Suprapubic skin (tissue), 4 donors: Measurements from ENCODE around the gene TNPO1. TPM values are rescaled to one million over a fixed set of nuclear protein-coding genes. Genes with fewer than 3 reads are reported as not detected.

Experiments used
- DNase-seq, 2 donors: peaks; one replicate each; pipeline ENCODE4 v3.0.0-alpha.2; 2019; ENCODE audit warnings: low spot score in 2 of 2
- H3K27ac ChIP-seq: fragments of 200-600 bp; sonication (generic); one replicate; pipeline ENCODE4 v1.5.1; 2019
- H3K27me3 ChIP-seq: fragments of 200-600 bp; sonication (generic); one replicate; pipeline ENCODE4 v1.5.1; 2019
- H3K36me3 ChIP-seq: fragments of 200-600 bp; sonication (generic); one replicate; pipeline ENCODE4 v1.5.1; 2019
- H3K4me1 ChIP-seq: fragments of 200-600 bp; sonication (generic); one replicate; pipeline ENCODE4 v1.5.1; 2019
- H3K4me3 ChIP-seq: fragments of 200-600 bp; sonication (generic); one replicate; pipeline ENCODE4 v1.5.1; 2019; ENCODE audit warnings: mild to moderate bottlenecking
- H3K9me3 ChIP-seq: fragments of 200-600 bp; sonication (generic); one replicate; pipeline ENCODE4 v1.5.1; 2019
- CTCF ChIP-seq, 2 donors: fragments of 200-600 bp in 1 of 2; fragments of 450-650 bp in 1 of 2; sonication (generic) in 1 of 2; IDR thresholded peaks; one replicate each; pipeline ENCODE4 v1.5.1; 2016 to 2019; ENCODE audit warnings: antibody characterized with exemption in 2 of 2, mild to moderate bottlenecking in 1 of 2, moderate library complexity in 1 of 2
- EP300 ChIP-seq: sonication (generic); formaldehyde crosslinking; IDR thresholded peaks from one replicate; pipeline ENCODE4 v1.6.1; 2017; ENCODE audit warnings: antibody characterized with exemption
- POLR2A ChIP-seq, 2 donors: fragments of 450-650 bp; IDR thresholded peaks; one replicate each; pipeline ENCODE4 v1.6.1; 2017; ENCODE audit warnings: antibody characterized with exemption in 2 of 2, mild to moderate bottlenecking in 2 of 2, moderate library complexity in 2 of 2
- POLR2AphosphoS5 ChIP-seq, 3 donors: sonication (generic); formaldehyde crosslinking; IDR thresholded peaks; one replicate each; pipeline ENCODE4 v1.6.1; 2017; ENCODE audit warnings: antibody characterized with exemption in 3 of 3
- WGBS: methylation state at CpG from one replicate; pipeline ENCODE4 v1.1.5; 2018; 5-methylcytosine and 5-hydroxymethylcytosine counted together
- total RNA-seq, 4 donors: library from RNA; depleted of rRNA; stranded (reverse); fragments of >200 nt; gene quantifications; one replicate each; pipeline ENCODE4 v1.1.0, GENCODE V29; 2016

TNPO1 gene
- total RNA-seq, 4 donors from 2014 or later, result 40.7 to 81.0 (median 51.2) TPM

DNA sequence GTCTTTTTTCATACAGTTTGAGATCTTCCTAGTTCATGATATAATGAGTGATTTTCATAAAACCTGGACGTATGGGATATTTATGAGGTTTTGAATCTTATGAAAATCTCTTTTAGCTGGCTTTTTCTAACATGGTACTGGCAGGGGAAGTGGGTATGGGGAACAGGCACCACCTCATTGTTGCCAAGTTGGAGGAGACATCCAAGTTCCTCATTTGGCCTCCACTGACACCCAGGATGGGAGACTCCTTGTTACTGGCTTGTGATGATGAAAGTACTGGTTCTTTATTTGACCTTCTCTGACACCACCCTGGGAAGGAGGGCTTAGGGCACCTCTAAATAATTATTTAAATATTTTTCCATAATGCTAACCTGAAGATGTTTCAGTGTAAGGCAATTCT lies 4.0 kb upstream of the TNPO1 start:
- no peak for TF ChIP-seq EP300
- no peak for TF ChIP-seq POLR2AphosphoS5 (IDR thresholded peaks at IDR 0.05)
- no peak for TF ChIP-seq CTCF (IDR thresholded peaks at IDR 0.05)
- no peak for TF ChIP-seq POLR2A (IDR thresholded peaks at IDR 0.05)
- peaks cover 12% of the 10 kb centered on the region for H3K4me1 ChIP-seq
- WGBS, result 90% methylated on average over 1 of the region's 1 CpG
- H3K27ac ChIP-seq, result no peak overlapping the region
- H3K27me3 ChIP-seq, result no peaks in the 10 kb centered on the region
- H3K9me3 ChIP-seq, result no peaks in the 10 kb centered on the region
- H3K36me3 ChIP-seq, result no peaks in the 10 kb centered on the region
- DNase-seq, result no peak
- H3K4me3 ChIP-seq, result no peak overlapping the region

DNA sequence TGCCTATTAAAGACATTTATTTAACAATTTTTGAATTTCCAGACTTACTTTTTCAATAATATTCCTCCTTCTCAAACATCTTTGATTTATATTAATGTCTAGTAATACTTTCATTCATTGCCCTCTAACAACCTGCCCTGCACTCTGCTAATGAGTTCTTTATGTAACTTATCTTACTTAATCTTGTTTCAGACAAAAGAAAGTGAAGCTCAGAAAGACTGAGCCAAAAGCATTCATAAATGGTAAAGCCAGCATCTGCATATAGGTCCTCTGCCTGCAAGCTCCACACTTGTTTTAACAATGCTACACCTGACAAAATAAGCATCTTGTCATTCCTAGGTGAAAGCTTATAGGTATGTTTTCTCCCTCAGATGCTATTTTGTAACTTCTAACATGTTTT lies 2.4 kb upstream of the TNPO1 start:
- H3K4me1 ChIP-seq, result peaks cover 29% of the 10 kb centered on the region
- DNase-seq, result no peak
- no peak overlapping the region for H3K4me3 ChIP-seq
- no peaks in the 10 kb centered on the region for H3K9me3 ChIP-seq
- H3K27me3 ChIP-seq, result no peaks in the 10 kb centered on the region
- no peaks in the 10 kb centered on the region for H3K36me3 ChIP-seq
- no peak for TF ChIP-seq POLR2AphosphoS5 (IDR thresholded peaks at IDR 0.05)
- TF ChIP-seq EP300, result no peak
- no peak for TF ChIP-seq POLR2A (IDR thresholded peaks at IDR 0.05)
- no peak for TF ChIP-seq CTCF (IDR thresholded peaks at IDR 0.05)
- no peak overlapping the region for H3K27ac ChIP-seq

DNA sequence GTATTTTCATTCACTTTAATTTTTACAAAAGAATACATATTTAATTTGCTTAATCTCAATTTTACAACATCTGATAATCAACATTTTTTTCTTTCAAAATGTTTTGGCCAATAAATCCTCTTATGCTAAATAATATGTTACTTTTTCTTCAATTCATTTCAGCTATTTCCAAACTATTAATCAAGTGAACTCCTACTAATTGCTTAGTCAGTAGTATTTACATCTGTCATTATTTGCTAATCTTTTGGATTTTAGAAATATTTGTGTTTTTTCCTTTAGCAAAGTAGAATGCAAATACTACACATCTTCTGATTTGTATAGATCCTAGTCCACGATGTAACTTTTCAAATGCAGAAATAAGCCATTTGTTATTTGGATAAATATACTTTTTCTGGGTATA lies 1.6 kb upstream of the TNPO1 start:
- no peaks in the 10 kb centered on the region for H3K36me3 ChIP-seq
- H3K4me3 ChIP-seq, result no peak overlapping the region
- H3K27ac ChIP-seq, result no peak overlapping the region
- no peak for TF ChIP-seq CTCF (IDR thresholded peaks at IDR 0.05)
- TF ChIP-seq POLR2AphosphoS5 (IDR thresholded peaks at IDR 0.05), result no peak
- TF ChIP-seq POLR2A (IDR thresholded peaks at IDR 0.05), result no peak
- no peak for TF ChIP-seq EP300
- no peak for DNase-seq
- no peaks in the 10 kb centered on the region for H3K27me3 ChIP-seq
- H3K9me3 ChIP-seq, result no peaks in the 10 kb centered on the region
- H3K4me1 ChIP-seq, result peaks cover 32% of the 10 kb centered on the region
- 96% methylated on average over 1 of the region's 1 CpG for WGBS

GRCh38 chr5:72815580-72816283 lies 729 bp upstream of the TNPO1 start:
- WGBS, result 8% methylated on average over 13 of the region's 14 CpGs
- Histone ChIP-seq H3K27ac (peak overlapping the region; percentile 98), H3K9me3 (no peaks in the 10 kb centered on the region), H3K4me1 (peaks cover 32% of the 10 kb centered on the region), H3K27me3 (no peaks in the 10 kb centered on the region), H3K36me3 (no peaks in the 10 kb centered on the region), H3K4me3 (peak overlapping the region; percentile 79)
- TF ChIP-seq POLR2A (IDR thresholded peaks at IDR 0.05) (no peak), CTCF (IDR thresholded peaks at IDR 0.05) (no peak), EP300 (no peak), POLR2AphosphoS5 (IDR thresholded peaks at IDR 0.05) (no peak)
- DNase-seq, result no peak

DNA sequence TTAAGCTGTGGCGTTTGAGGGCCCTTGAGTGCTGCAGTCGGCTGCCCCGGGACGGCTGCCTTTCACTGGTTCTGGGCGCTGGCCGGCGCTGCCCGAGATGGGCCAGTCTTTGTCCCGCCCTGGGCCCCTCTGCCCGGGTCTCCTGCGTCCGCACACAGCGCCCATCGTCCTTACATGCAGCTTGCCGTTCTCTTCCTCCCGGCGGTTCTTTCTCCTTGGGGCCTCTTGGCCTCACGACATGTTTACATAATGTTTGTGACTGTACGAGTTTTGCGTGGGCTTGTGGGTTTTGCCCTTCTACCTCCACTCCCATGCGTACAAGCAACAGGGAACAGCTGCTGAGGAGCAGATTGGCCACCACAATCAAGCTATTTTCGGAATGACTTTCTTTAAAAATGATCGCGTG lies 618 bp downstream of the TNPO1 start:
- WGBS, result 0% methylated on average over 16 of the region's 24 CpGs
- H3K9me3 ChIP-seq, result no peaks in the 10 kb centered on the region
- no peaks in the 10 kb centered on the region for H3K36me3 ChIP-seq
- H3K27me3 ChIP-seq, result no peaks in the 10 kb centered on the region
- peak; percentile 75 to 85 for DNase-seq
- TF ChIP-seq POLR2AphosphoS5 (IDR thresholded peaks at IDR 0.05) (peak in 1 of 3 donors; percentile 13), CTCF (IDR thresholded peaks at IDR 0.05) (no peak)
- peak overlapping the region; percentile 79 for H3K4me3 ChIP-seq
- H3K27ac ChIP-seq, result peak overlapping the region; percentile 98
- peaks cover 32% of the 10 kb centered on the region for H3K4me1 ChIP-seq
